HG03196 (cell line): ENCODE results near the gene ERGIC3.

Experiments used
- ATAC-seq: cut with Tn5 transposase; IDR thresholded peaks from one replicate; pipeline ENCODE4 v1.9.1; 2021; ENCODE audit not compliant: unreplicated experiment

The ERGIC3 gene

GRCh38 chr20:35595901-35596300, 54.0 kb downstream of the ERGIC3 start:
- no peak for ATAC-seq

GRCh38 chr20:35597186-35597585, 55.3 kb downstream of the ERGIC3 start:
- no peak for ATAC-seq

GRCh38 chr20:35598476-35598875, 56.6 kb downstream of the ERGIC3 start:
- no peak for ATAC-seq

GRCh38 chr20:35598899-35599775, 57.3 kb downstream of the ERGIC3 start:
- no peak for ATAC-seq

GRCh38 chr20:35599776-35600120, 57.9 kb downstream of the ERGIC3 start:
- no peak for ATAC-seq

- ATAC-seq: no peak
These were observed 58.5 kb downstream of the ERGIC3 start for GRCh38 chr20:35600176-35600992.

- no peak for ATAC-seq
These were observed 59.4 kb downstream of the ERGIC3 start for GRCh38 chr20:35600993-35601973.

GRCh38 chr20:35601990-35602389, 60.1 kb downstream of the ERGIC3 start:
- no peak for ATAC-seq

- ATAC-seq: no peak
These were observed 61.1 kb downstream of the ERGIC3 start for GRCh38 chr20:35602851-35603495.

GRCh38 chr20:35603695-35604448, 62.0 kb downstream of the ERGIC3 start:
- ATAC-seq: no peak

GRCh38 chr20:35604449-35604747, 62.5 kb downstream of the ERGIC3 start:
- no peak for ATAC-seq

DNA sequence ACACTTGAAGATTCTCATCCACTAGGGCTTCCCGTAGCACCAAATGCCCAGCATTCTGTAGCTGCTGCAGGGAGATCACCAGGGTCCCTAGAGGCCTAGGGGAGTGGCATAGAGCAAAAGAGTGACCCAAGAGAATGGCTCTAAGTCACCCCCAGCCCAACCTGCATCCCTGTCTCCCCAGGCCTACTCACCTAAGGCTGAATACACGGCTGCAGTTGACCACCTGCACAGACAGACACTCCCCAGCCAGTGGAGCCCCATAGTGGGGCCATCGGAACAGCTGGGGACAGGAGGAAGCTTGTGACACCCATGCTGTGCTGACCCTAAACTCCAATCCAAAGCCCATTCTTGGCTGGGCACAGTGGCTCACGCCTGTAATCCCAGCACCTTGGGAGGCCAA, 64.2 kb downstream of the ERGIC3 start:
- ATAC-seq: no peak
